ENCODE data around the gene SYNM.

DNA sequence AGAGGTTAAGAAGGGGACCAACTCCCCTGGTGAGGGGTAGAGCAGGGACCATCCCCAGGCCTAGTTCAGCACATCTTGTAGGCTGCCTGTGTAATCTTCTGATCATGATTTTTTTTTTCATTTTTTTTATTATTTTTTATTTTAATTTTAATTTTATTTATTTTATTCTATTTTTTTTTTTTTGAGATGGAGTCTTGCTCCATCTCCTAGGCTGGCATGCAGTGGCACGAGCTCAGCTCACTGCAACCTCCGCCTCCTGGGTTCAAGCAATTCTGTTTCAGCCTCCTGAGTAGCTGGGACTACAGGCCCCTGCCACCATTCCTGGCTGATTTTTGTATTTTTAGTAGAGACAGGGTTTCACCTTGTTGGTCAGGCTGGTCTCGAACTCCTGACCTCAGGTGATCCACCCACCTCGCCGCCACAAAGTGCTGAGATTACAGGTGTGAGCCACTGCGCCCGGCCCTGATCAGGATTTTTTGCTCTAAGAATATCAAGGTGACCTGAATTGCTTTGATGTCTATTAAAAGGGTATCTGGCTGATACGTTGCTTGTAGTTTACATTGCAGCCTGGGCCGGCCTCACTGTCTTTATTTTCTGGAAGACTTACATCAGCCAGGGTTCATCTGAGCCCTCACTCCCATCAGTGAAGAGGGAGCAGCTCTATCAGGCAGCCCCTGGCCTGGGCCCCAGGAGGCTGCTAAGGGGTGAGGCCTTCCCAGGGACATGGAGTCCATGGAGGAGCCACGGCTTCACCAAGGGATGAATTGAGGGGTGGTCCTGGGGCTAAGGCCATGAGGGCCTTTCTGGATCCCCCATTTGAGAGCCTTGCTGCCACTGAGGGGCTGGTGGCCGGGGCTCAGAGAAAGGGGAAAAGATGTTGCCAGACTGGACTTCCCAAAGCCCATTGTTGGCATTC lies 10.7 kb downstream of the SYNM start:
- TF ChIP-seq, protein P1, sequence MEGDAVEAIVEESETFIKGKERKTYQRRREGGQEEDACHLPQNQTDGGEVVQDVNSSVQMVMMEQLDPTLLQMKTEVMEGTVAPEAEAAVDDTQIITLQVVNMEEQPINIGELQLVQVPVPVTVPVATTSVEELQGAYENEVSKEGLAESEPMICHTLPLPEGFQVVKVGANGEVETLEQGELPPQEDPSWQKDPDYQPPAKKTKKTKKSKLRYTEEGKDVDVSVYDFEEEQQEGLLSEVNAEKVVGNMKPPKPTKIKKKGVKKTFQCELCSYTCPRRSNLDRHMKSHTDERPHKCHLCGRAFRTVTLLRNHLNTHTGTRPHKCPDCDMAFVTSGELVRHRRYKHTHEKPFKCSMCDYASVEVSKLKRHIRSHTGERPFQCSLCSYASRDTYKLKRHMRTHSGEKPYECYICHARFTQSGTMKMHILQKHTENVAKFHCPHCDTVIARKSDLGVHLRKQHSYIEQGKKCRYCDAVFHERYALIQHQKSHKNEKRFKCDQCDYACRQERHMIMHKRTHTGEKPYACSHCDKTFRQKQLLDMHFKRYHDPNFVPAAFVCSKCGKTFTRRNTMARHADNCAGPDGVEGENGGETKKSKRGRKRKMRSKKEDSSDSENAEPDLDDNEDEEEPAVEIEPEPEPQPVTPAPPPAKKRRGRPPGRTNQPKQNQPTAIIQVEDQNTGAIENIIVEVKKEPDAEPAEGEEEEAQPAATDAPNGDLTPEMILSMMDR (conservative IDR thresholded peaks at IDR 0.05; ENCODE audit: low read depth, low read length): no peak
- TF ChIP-seq EZH2 (IDR thresholded peaks at IDR 0.05; ENCODE audit: low read length, unreplicated experiment) (no peak), EZH2phosphoT487 (IDR thresholded peaks at IDR 0.05; ENCODE audit: borderline replicate concordance, low read length) (no peak)
